ENCODE results near the gene APBB2. TPM values are rescaled to one million over a fixed set of nuclear protein-coding genes. Genes with fewer than 3 reads are reported as not detected.

Gene APBB2
- total RNA-seq, 1 experiment from 2014 or later, result 49.0 TPM

DNA sequence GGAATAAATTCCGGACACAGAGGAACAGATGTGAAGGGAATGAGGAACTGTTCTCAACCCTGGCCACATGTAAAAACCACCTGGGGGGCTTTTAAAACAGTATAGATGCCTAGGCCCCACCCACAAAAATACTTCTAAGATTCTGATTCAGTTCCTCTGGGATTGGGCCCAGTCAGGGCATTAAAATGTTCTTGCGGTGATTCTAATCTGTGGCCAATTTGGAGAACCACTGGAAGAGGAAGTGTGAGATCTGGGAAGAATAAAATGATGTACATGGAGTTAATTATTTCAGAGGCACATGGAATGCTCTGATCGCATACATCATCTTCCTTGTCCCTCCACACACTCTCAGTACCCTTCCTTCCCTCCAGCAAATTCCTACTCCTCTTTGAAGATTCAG is 192.2 kb downstream of the APBB2 start:
- Mint-ChIP-seq H3K9me3 (peaks cover 36% of the 10 kb centered on the region), H3K27ac (no peak overlapping the region), H3K4me1 (peaks cover 5% of the 10 kb centered on the region), H3K4me3 (no peak overlapping the region), H3K36me3 (peaks cover 33% of the 10 kb centered on the region), H3K27me3 (ENCODE audit: low read depth) (peaks cover 5% of the 10 kb centered on the region)
- DNase-seq (ENCODE audit: low spot score) (no peak), ATAC-seq (no peak)
- no peak for TF ChIP-seq NFE2L1 (CRISPR knock-in tag; IDR thresholded peaks at IDR 0.05)
- CTCF ChIA-PET, result no interaction called here
- POLR2A ChIA-PET, result no interaction called here

DNA sequence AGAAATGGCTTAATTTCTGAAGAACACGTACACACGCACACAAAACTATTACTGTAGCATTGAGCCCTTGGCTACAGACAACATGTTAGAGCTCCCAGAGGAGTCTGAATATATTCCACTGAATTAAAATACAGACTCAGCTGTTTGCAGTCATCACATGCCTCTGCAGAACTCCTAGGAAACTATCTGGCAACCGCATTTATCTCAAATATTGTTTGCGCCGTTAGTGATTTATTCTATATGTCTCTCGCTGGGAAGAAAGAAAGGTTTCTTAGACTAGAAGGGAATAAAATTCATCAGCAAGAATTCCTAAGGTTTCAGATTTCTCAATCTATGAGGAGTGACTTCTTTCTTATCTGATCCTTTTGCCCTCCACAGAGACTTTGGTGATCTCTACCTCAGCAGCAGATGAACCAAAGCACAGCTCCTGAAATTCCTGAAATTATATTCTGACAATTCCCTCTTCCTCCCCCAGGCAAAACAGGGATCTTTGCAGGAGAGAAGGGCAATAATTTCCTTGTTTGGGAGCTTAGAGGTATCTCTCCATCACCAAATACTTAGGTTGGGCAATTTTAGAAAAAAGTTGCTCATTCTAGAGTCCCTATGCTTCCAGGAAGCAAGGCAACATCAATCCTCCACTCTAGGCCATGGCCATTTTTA is 199.2 kb downstream of the APBB2 start:
- no peak overlapping the region for H3K4me3 Mint-ChIP-seq
- H3K27ac Mint-ChIP-seq, result no peak overlapping the region
- DNase-seq (ENCODE audit: low spot score) (no peak), ATAC-seq (no peak)
- no peaks in the 10 kb centered on the region for H3K36me3 Mint-ChIP-seq
- no peaks in the 10 kb centered on the region for H3K27me3 Mint-ChIP-seq (ENCODE audit: low read depth)
- POLR2A ChIA-PET, result interaction anchor here (1.1 kb wide), 1 partner anchor 13 kb away, joined by 3 read pairs; no protein-coding TSS in a partner anchor
- H3K4me1 Mint-ChIP-seq, result peaks cover 14% of the 10 kb centered on the region
- TF ChIP-seq ESRRA (CRISPR knock-in tag; IDR thresholded peaks at IDR 0.05; ENCODE audit: borderline replicate concordance) (no peak), MXD4 (CRISPR knock-in tag; IDR thresholded peaks at IDR 0.05; ENCODE audit: borderline replicate concordance) (no peak), GRHL2 (CRISPR knock-in tag; IDR thresholded peaks at IDR 0.05; ENCODE audit: insufficient replicate concordance, severe bottlenecking) (no peak), NFE2L1 (CRISPR knock-in tag; IDR thresholded peaks at IDR 0.05) (no peak), JAZF1 (CRISPR knock-in tag; IDR thresholded peaks at IDR 0.05) (no peak), PRRX2 (CRISPR knock-in tag; IDR thresholded peaks at IDR 0.05) (no peak), ZNF219 (CRISPR knock-in tag; IDR thresholded peaks at IDR 0.05; ENCODE audit: borderline replicate concordance) (no peak), ETV6 (CRISPR knock-in tag; IDR thresholded peaks at IDR 0.05) (no peak), ZNF317 (CRISPR knock-in tag; IDR thresholded peaks at IDR 0.05; ENCODE audit: borderline replicate concordance, low read depth) (no peak), ZNF423 (CRISPR knock-in tag; IDR thresholded peaks at IDR 0.05) (no peak), EMX1 (CRISPR knock-in tag; IDR thresholded peaks at IDR 0.05) (no peak), NFYB (CRISPR knock-in tag; conservative IDR thresholded peaks at IDR 0.05; ENCODE audit: low read depth) (no peak)
- TF ChIP-seq, protein P1, sequence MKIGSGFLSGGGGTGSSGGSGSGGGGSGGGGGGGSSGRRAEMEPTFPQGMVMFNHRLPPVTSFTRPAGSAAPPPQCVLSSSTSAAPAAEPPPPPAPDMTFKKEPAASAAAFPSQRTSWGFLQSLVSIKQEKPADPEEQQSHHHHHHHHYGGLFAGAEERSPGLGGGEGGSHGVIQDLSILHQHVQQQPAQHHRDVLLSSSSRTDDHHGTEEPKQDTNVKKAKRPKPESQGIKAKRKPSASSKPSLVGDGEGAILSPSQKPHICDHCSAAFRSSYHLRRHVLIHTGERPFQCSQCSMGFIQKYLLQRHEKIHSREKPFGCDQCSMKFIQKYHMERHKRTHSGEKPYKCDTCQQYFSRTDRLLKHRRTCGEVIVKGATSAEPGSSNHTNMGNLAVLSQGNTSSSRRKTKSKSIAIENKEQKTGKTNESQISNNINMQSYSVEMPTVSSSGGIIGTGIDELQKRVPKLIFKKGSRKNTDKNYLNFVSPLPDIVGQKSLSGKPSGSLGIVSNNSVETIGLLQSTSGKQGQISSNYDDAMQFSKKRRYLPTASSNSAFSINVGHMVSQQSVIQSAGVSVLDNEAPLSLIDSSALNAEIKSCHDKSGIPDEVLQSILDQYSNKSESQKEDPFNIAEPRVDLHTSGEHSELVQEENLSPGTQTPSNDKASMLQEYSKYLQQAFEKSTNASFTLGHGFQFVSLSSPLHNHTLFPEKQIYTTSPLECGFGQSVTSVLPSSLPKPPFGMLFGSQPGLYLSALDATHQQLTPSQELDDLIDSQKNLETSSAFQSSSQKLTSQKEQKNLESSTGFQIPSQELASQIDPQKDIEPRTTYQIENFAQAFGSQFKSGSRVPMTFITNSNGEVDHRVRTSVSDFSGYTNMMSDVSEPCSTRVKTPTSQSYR (CRISPR knock-in tag; IDR thresholded peaks at IDR 0.05), result no peak
- TF ChIP-seq, protein P2, sequence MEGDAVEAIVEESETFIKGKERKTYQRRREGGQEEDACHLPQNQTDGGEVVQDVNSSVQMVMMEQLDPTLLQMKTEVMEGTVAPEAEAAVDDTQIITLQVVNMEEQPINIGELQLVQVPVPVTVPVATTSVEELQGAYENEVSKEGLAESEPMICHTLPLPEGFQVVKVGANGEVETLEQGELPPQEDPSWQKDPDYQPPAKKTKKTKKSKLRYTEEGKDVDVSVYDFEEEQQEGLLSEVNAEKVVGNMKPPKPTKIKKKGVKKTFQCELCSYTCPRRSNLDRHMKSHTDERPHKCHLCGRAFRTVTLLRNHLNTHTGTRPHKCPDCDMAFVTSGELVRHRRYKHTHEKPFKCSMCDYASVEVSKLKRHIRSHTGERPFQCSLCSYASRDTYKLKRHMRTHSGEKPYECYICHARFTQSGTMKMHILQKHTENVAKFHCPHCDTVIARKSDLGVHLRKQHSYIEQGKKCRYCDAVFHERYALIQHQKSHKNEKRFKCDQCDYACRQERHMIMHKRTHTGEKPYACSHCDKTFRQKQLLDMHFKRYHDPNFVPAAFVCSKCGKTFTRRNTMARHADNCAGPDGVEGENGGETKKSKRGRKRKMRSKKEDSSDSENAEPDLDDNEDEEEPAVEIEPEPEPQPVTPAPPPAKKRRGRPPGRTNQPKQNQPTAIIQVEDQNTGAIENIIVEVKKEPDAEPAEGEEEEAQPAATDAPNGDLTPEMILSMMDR (IDR thresholded peaks at IDR 0.05), result no peak
- TF ChIP-seq, protein P3, sequence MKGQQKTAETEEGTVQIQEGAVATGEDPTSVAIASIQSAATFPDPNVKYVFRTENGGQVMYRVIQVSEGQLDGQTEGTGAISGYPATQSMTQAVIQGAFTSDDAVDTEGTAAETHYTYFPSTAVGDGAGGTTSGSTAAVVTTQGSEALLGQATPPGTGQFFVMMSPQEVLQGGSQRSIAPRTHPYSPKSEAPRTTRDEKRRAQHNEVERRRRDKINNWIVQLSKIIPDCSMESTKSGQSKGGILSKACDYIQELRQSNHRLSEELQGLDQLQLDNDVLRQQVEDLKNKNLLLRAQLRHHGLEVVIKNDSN (CRISPR knock-in tag; IDR thresholded peaks at IDR 0.05), result no peak
- H3K9me3 Mint-ChIP-seq, result no peaks in the 10 kb centered on the region
- CTCF ChIA-PET, result no interaction called here

DNA sequence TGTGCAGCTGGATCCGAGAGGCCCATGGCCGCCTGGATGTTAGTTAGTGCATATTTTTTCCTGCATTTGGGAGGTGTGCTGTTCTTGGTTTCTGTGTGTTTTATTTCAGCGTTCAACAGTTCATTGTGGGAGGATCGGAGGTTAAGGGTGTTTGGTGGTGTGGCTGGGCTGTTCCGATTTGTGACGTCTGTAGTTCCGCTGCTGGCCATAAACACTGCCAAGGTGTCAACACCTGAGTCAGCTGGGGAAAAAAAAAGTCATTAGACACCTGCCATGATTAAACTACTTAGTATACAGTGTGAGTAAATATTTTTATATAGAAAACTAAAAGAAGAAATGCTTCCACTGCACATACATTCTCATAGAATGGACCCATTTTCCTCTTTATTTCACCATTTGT is 200.2 kb downstream of the APBB2 start:
- no peaks in the 10 kb centered on the region for H3K9me3 Mint-ChIP-seq
- DNase-seq (ENCODE audit: low spot score) (no peak), ATAC-seq (no peak)
- H3K36me3 Mint-ChIP-seq, result no peaks in the 10 kb centered on the region
- ChIA-PET POLR2A (interaction anchor here (1.0 to 1.1 kb wide), 2 partner anchors 12 to 243 kb away, joined by 3 read pairs; partner anchors contain the start of gene UCHL1), CTCF (interaction anchor here (0.7 to 1.9 kb wide), 8 partner anchors 17 to 243 kb away, joined by 3 to 7 read pairs (median 4); partner anchors contain the start of genes APBB2 and UCHL1)
- H3K4me3 Mint-ChIP-seq, result no peak overlapping the region
- H3K27ac Mint-ChIP-seq, result peak overlapping the region; percentile 82; the same call in 1 of the 2 replicates
- peaks cover 14% of the 10 kb centered on the region for H3K4me1 Mint-ChIP-seq
- no peaks in the 10 kb centered on the region for H3K27me3 Mint-ChIP-seq (ENCODE audit: low read depth)
- TF ChIP-seq NR3C1 (CRISPR knock-in tag; conservative IDR thresholded peaks at IDR 0.05; ENCODE audit: low read depth) (no peak), ETV6 (CRISPR knock-in tag; IDR thresholded peaks at IDR 0.05) (no peak)
- TF ChIP-seq, protein P4, sequence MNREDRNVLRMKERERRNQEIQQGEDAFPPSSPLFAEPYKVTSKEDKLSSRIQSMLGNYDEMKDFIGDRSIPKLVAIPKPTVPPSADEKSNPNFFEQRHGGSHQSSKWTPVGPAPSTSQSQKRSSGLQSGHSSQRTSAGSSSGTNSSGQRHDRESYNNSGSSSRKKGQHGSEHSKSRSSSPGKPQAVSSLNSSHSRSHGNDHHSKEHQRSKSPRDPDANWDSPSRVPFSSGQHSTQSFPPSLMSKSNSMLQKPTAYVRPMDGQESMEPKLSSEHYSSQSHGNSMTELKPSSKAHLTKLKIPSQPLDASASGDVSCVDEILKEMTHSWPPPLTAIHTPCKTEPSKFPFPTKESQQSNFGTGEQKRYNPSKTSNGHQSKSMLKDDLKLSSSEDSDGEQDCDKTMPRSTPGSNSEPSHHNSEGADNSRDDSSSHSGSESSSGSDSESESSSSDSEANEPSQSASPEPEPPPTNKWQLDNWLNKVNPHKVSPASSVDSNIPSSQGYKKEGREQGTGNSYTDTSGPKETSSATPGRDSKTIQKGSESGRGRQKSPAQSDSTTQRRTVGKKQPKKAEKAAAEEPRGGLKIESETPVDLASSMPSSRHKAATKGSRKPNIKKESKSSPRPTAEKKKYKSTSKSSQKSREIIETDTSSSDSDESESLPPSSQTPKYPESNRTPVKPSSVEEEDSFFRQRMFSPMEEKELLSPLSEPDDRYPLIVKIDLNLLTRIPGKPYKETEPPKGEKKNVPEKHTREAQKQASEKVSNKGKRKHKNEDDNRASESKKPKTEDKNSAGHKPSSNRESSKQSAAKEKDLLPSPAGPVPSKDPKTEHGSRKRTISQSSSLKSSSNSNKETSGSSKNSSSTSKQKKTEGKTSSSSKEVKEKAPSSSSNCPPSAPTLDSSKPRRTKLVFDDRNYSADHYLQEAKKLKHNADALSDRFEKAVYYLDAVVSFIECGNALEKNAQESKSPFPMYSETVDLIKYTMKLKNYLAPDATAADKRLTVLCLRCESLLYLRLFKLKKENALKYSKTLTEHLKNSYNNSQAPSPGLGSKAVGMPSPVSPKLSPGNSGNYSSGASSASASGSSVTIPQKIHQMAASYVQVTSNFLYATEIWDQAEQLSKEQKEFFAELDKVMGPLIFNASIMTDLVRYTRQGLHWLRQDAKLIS (CRISPR knock-in tag; IDR thresholded peaks at IDR 0.05; ENCODE audit: borderline replicate concordance), result no peak
- TF ChIP-seq, protein P5, sequence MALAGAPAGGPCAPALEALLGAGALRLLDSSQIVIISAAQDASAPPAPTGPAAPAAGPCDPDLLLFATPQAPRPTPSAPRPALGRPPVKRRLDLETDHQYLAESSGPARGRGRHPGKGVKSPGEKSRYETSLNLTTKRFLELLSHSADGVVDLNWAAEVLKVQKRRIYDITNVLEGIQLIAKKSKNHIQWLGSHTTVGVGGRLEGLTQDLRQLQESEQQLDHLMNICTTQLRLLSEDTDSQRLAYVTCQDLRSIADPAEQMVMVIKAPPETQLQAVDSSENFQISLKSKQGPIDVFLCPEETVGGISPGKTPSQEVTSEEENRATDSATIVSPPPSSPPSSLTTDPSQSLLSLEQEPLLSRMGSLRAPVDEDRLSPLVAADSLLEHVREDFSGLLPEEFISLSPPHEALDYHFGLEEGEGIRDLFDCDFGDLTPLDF (CRISPR knock-in tag; IDR thresholded peaks at IDR 0.05), result no peak
- TF ChIP-seq, protein P6, sequence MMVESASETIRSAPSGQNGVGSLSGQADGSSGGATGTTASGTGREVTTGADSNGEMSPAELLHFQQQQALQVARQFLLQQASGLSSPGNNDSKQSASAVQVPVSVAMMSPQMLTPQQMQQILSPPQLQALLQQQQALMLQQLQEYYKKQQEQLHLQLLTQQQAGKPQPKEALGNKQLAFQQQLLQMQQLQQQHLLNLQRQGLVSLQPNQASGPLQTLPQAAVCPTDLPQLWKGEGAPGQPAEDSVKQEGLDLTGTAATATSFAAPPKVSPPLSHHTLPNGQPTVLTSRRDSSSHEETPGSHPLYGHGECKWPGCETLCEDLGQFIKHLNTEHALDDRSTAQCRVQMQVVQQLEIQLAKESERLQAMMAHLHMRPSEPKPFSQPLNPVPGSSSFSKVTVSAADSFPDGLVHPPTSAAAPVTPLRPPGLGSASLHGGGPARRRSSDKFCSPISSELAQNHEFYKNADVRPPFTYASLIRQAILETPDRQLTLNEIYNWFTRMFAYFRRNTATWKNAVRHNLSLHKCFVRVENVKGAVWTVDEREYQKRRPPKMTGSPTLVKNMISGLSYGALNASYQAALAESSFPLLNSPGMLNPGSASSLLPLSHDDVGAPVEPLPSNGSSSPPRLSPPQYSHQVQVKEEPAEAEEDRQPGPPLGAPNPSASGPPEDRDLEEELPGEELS (CRISPR knock-in tag; IDR thresholded peaks at IDR 0.05), result no peak
